H1 (cell line): ENCODE results near the gene RFNG. TPM values are rescaled to one million over a fixed set of nuclear protein-coding genes. Genes with fewer than 3 reads are reported as not detected.

Experiments used
- CTCF ChIA-PET: fragments of 300-600 bp; sonication (Branson Sonifier 250); formaldehyde crosslinking; loops from one replicate; lab custom pipeline; 2021; ENCODE audit not compliant: partially characterized antibody; lab: Charles Lee
- POLR2A ChIA-PET: fragments of 300-600 bp; sonication (Branson Sonifier 250); formaldehyde crosslinking; loops from one replicate; lab custom pipeline; 2021; ENCODE audit warnings: inconsistent platforms; ENCODE audit not compliant: partially characterized antibody; lab: Charles Lee
- DNase-seq, 2 experiments: peaks; one replicate each; pipeline versions ENCODE4 v3.0.0 to v3.0.0-alpha.2; 2010 to 2022; ENCODE audit warnings: low spot score in 2 of 2, low read depth in 1 of 2, mixed read lengths in 1 of 2
- FAIRE-seq: peaks from 2 replicates; lab custom pipeline; 2011; peaks lifted over from hg19 to GRCh38; lab: Jason Lieb, UNC
- H2AFZ ChIP-seq: 2 replicates; pipeline ENCODE4 v1.8.1; 2012; ENCODE audit warnings: low read length, inconsistent platforms
- H2AK5ac ChIP-seq: 2 replicates; pipeline ENCODE4 v1.6.1; 2013; ENCODE audit warnings: low read depth, low read length
- H2BK120ac ChIP-seq: replicated peaks from 2 replicates; pipeline ENCODE3; 2013; ENCODE audit warnings: low read depth, low read length, inconsistent platforms
- H2BK12ac ChIP-seq: 2 replicates; pipeline ENCODE4 v1.6.1; 2013; ENCODE audit warnings: low read depth, low read length
- H2BK15ac ChIP-seq: 2 replicates; pipeline ENCODE4 v1.6.1; 2013; ENCODE audit warnings: low read length
- H2BK20ac ChIP-seq: 2 replicates; pipeline ENCODE4 v1.6.1; 2013; ENCODE audit warnings: low read length
- H2BK5ac ChIP-seq: 2 replicates; pipeline ENCODE4 v1.6.1; 2013; ENCODE audit warnings: low read depth, low read length
- H3K14ac ChIP-seq: 2 replicates; pipeline ENCODE4 v1.6.1; 2013; ENCODE audit warnings: inconsistent platforms; ENCODE audit not compliant: insufficient read length
- H3K18ac ChIP-seq: 2 replicates; pipeline ENCODE4 v1.6.1; 2013; ENCODE audit warnings: low read length; ENCODE audit errors: extremely low read depth
- H3K23ac ChIP-seq: 2 replicates; pipeline ENCODE4 v1.6.1; 2013; ENCODE audit warnings: inconsistent platforms; ENCODE audit not compliant: insufficient read length
- H3K23me2 ChIP-seq: 2 replicates; pipeline ENCODE4 v1.6.1; 2013; ENCODE audit warnings: low read depth, low read length
- H3K27ac ChIP-seq: 2 replicates; pipeline ENCODE4 v1.6.1; 2011; ENCODE audit warnings: low read depth, low read length, inconsistent platforms
- H3K27me3 ChIP-seq, 4 experiments: replicated peaks in 1 of 4; 1 replicate in 1 of 4; 2 replicates in 3 of 4; pipeline versions ENCODE4 v1.6.1 to v1.8.1; 2011 to 2013; ENCODE audit warnings: low read length in 3 of 4, mild to moderate bottlenecking in 3 of 4, inconsistent platforms in 2 of 4, mixed read lengths in 2 of 4, moderate library complexity in 1 of 4; ENCODE audit not compliant: control insufficient read depth in 3 of 4, insufficient read depth in 3 of 4; ENCODE audit errors: extremely low read depth in 1 of 4
- H3K36me3 ChIP-seq, 4 experiments: 2 replicates each; pipeline versions ENCODE4 v1.6.1 to v1.8.1; 2011 to 2013; ENCODE audit warnings: mild to moderate bottlenecking in 4 of 4, low read length in 3 of 4, moderate library complexity in 2 of 4, control low read depth in 1 of 4, inconsistent platforms in 1 of 4; ENCODE audit not compliant: insufficient read depth in 4 of 4, control insufficient read depth in 2 of 4
- H3K4ac ChIP-seq: replicated peaks from 2 replicates; pipeline ENCODE3; 2013; ENCODE audit warnings: low read length, low read depth, mixed read lengths, inconsistent platforms; ENCODE audit not compliant: insufficient read length
- H3K4me1 ChIP-seq, 4 experiments: replicated peaks in 1 of 4; 1 replicate in 1 of 4; 2 replicates in 3 of 4; pipeline versions ENCODE4 v1.6.1 to v1.8.1; 2011 to 2013; ENCODE audit warnings: low read length in 3 of 4, inconsistent platforms in 2 of 4, mixed read lengths in 1 of 4; ENCODE audit not compliant: insufficient read depth in 4 of 4, control insufficient read depth in 3 of 4
- H3K4me2 ChIP-seq, 2 experiments: 2 replicates each; pipeline versions ENCODE4 v1.6.1 to v1.8.1; 2011 to 2013; ENCODE audit warnings: low read depth in 2 of 2, low read length in 2 of 2, control low read depth in 1 of 2, inconsistent platforms in 1 of 2, mild to moderate bottlenecking in 1 of 2; ENCODE audit not compliant: insufficient read depth in 1 of 2
- H3K4me3 ChIP-seq, 4 experiments: fragments of 200-600, 300-600 bp in 1 of 4; sonication (generic), shearing (Covaris generic), sonication (Bioruptor Twin) in 1 of 4; 2 replicates each; pipeline versions ENCODE4 v1.5.1 to v1.8.1; 2011 to 2016; ENCODE audit warnings: low read length in 4 of 4, low read depth in 3 of 4, control low read depth in 2 of 4, inconsistent platforms in 2 of 4, mild to moderate bottlenecking in 2 of 4, mixed read lengths in 1 of 4, moderate library complexity in 1 of 4; ENCODE audit not compliant: insufficient read depth in 2 of 4; ENCODE audit errors: extremely low read depth in 1 of 4
- H3K56ac ChIP-seq: replicated peaks from 2 replicates; pipeline ENCODE3; 2013; ENCODE audit warnings: low read depth, mild to moderate bottlenecking, mixed read lengths, low read length, inconsistent platforms; ENCODE audit not compliant: insufficient read length
- H3K79me1 ChIP-seq: 2 replicates; pipeline ENCODE4 v1.6.1; 2013; ENCODE audit warnings: low read depth, low read length, control low read depth
- H3K79me2 ChIP-seq, 2 experiments: 2 replicates each; pipeline versions ENCODE4 v1.6.1 to v1.8.1; 2012 to 2013; ENCODE audit warnings: low read length in 2 of 2, mild to moderate bottlenecking in 2 of 2, inconsistent platforms in 1 of 2; ENCODE audit not compliant: insufficient read depth in 2 of 2, control insufficient read depth in 1 of 2
- H3K9ac ChIP-seq, 4 experiments: replicated peaks in 1 of 4; 1 replicate in 1 of 4; 2 replicates in 3 of 4; pipeline versions ENCODE4 v1.6.1 to v1.8.1; 2011 to 2013; ENCODE audit warnings: low read depth in 3 of 4, low read length in 3 of 4, control low read depth in 2 of 4, mild to moderate bottlenecking in 2 of 4, moderate library complexity in 2 of 4, inconsistent platforms in 1 of 4; ENCODE audit errors: extremely low read depth in 1 of 4
- H3K9me3 ChIP-seq, 2 experiments: 2 replicates each; pipeline versions ENCODE4 v1.6.1 to v1.8.1; 2012 to 2013; ENCODE audit warnings: mild to moderate bottlenecking in 2 of 2, moderate library complexity in 2 of 2, control low read depth in 1 of 2, inconsistent platforms in 1 of 2, low read depth in 1 of 2, low read length in 1 of 2, mixed read lengths in 1 of 2; ENCODE audit not compliant: insufficient read depth in 2 of 2
- H4K20me1 ChIP-seq, 2 experiments: replicated peaks in 1 of 2; 2 replicates each; pipeline versions ENCODE3 to v1.8.1; 2011 to 2013; ENCODE audit warnings: inconsistent platforms in 2 of 2, low read length in 2 of 2, mild to moderate bottlenecking in 1 of 2; ENCODE audit not compliant: insufficient read depth in 2 of 2, control insufficient read depth in 1 of 2
- H4K5ac ChIP-seq: 2 replicates; pipeline ENCODE4 v1.6.1; 2013; ENCODE audit warnings: low read length, low read depth, mixed read lengths, inconsistent platforms; ENCODE audit not compliant: insufficient read length
- H4K8ac ChIP-seq: 2 replicates; pipeline ENCODE4 v1.8.0; 2013; ENCODE audit warnings: mild to moderate bottlenecking, moderate library complexity, low read length, inconsistent platforms; ENCODE audit not compliant: insufficient read depth; ENCODE audit errors: extremely low read depth
- H4K91ac ChIP-seq: replicated peaks from 2 replicates; pipeline ENCODE3; 2013; ENCODE audit warnings: low read length, mixed read lengths, inconsistent platforms; ENCODE audit not compliant: insufficient read length
- CBX8 ChIP-seq: fragments of 300-800, 300-1000 bp; sonication (generic); IDR thresholded peaks from 2 replicates; pipeline ENCODE4 v1.7.1; 2016; ENCODE audit warnings: low read depth, low read length, borderline replicate concordance
- CHD2 ChIP-seq: IDR thresholded peaks from 2 replicates; pipeline ENCODE4 v1.6.1; 2012; ENCODE audit warnings: low read length, improper control_type of control experiment
- JUND ChIP-seq: IDR thresholded peaks from 2 replicates; pipeline ENCODE4 v1.6.1; 2011; ENCODE audit warnings: mild to moderate bottlenecking, improper control_type of control experiment, low read length
- KDM4A ChIP-seq: IDR thresholded peaks from one replicate; pipeline ENCODE4 v1.7.1; 2012; ENCODE audit warnings: low read depth, mild to moderate bottlenecking, moderate library complexity, low read length, inconsistent platforms; ENCODE audit not compliant: severe bottlenecking
- NRF1 ChIP-seq: IDR thresholded peaks from 2 replicates; pipeline ENCODE4 v1.6.1; 2011; ENCODE audit warnings: mild to moderate bottlenecking, low read depth, low read length, improper control_type of control experiment
- RNF2 ChIP-seq: fragments of 200-900, 300-1000 bp; sonication (generic); IDR thresholded peaks from 2 replicates; pipeline ENCODE4 v1.7.1; 2016; ENCODE audit warnings: borderline replicate concordance, low read depth, mild to moderate bottlenecking, antibody characterized with exemption, low read length; ENCODE audit not compliant: poor library complexity, severe bottlenecking; ENCODE audit errors: missing control alignments
- SP2 ChIP-seq: IDR thresholded peaks from 2 replicates; pipeline ENCODE4 v1.6.1; 2012; ENCODE audit warnings: mild to moderate bottlenecking, low read length, inconsistent platforms
- TBP ChIP-seq: IDR thresholded peaks from 2 replicates; pipeline ENCODE4 v1.6.1; 2011; ENCODE audit warnings: low read depth, low read length, improper control_type of control experiment
- WGBS, 2 experiments: shearing (Covaris generic) in 1 of 2; methylation state at CpG; one replicate each; pipeline versions ENCODE4 v1.1.6 to v1.1.7; 2013 to 2015; ENCODE audit warnings: low lambda C conversion rate in 2 of 2, mixed read lengths in 2 of 2, inconsistent platforms in 1 of 2, low coverage in 1 of 2, missing lambda C conversion rate in 1 of 2; ENCODE audit not compliant: insufficient replicate concordance in 2 of 2, insufficient coverage in 1 of 2, insufficient read length in 1 of 2; ENCODE audit errors: extremely low coverage in 1 of 2, missing lambda C conversion rate in 1 of 2; 5-methylcytosine and 5-hydroxymethylcytosine counted together
- polyA plus RNA-seq, 7 experiments: library from polyadenylated mRNA; depleted of rRNA in 3 of 7; stranded (reverse) in 5 of 7; unstranded in 2 of 7; fragments of >200 nt in 5 of 7; fragments of 200-250 nt in 2 of 7; gene quantifications; 1 replicate in 5 of 7; 2 replicates in 1 of 7; 4 replicates in 1 of 7; pipeline versions ENCODE4 v1.2.1 to v1.2.3, GENCODE V29; 2011 to 2013; ENCODE audit warnings: missing spikeins in 2 of 7, mixed read lengths in 2 of 7
- total RNA-seq: library from RNA; stranded (reverse); fragmentation: NEBNext Ultra II Directional; extraction: Animal tissue kit (Norgen Biotek cat#: 25700); gene quantifications from 2 replicates; pipeline ENCODE4 v1.2.1, GENCODE V29; 2021

Gene RFNG
- total and polyA plus RNA-seq, 2 of the 8 experiments (the other 6 are each of a cell fraction or from before 2014, with no cell fraction given), result 26.7 to 28.4 TPM

- no peak overlapping the region for H3K14ac ChIP-seq
- H3K23me2 ChIP-seq, result no peaks in the 10 kb centered on the region
- H3K56ac ChIP-seq, result no peak overlapping the region
- no peak overlapping the region for H2AFZ ChIP-seq
- H3K79me1 ChIP-seq, result no peaks in the 10 kb centered on the region; the same call in 1 of the 2 replicates
- no peak for FAIRE-seq
- no peak overlapping the region for H3K18ac ChIP-seq
- no peak overlapping the region for H3K4me2 ChIP-seq
- H3K79me2 ChIP-seq, result no peaks in the 10 kb centered on the region
- no peak overlapping the region for H4K8ac ChIP-seq
- H3K9me3 ChIP-seq, result no peaks in the 10 kb centered on the region
- H2AK5ac ChIP-seq, result no peak overlapping the region
- TF ChIP-seq NRF1 (no peak), JUND (no peak), CHD2 (no peak), CBX8 (no peak), RNF2 (no peak), KDM4A (no peak), SP2 (no peak), TBP (no peak)
- H2BK12ac ChIP-seq, result no peak overlapping the region
- H2BK5ac ChIP-seq, result no peak overlapping the region
- peaks cover 3 to 7% of the 10 kb centered on the region in 2 experiments for H4K20me1 ChIP-seq
- H3K27ac ChIP-seq, result no peak overlapping the region
- no peak overlapping the region for H3K4ac ChIP-seq
- H3K23ac ChIP-seq, result no peak overlapping the region
- no peak for DNase-seq
- POLR2A ChIA-PET, result interaction anchor here (0.8 to 1.7 kb wide), 5 partner anchors 8 to 308 kb away, joined by 3 to 4 read pairs (median 3); partner anchors contain the start of gene CENPX
- no peak overlapping the region for H2BK120ac ChIP-seq
- CTCF ChIA-PET, result interaction anchor here (0.9 to 1.8 kb wide), 5 partner anchors 8 to 53 kb away, joined by 3 to 7 read pairs (median 5); no protein-coding TSS in a partner anchor
- H3K9ac ChIP-seq, result no peak overlapping the region
- H3K36me3 ChIP-seq, result no peaks in the 10 kb centered on the region; a peak in 2 of 8 replicates
- H3K27me3 ChIP-seq, result no peaks in the 10 kb centered on the region
- H4K5ac ChIP-seq, result no peak overlapping the region
- no peak overlapping the region for H2BK20ac ChIP-seq
- H4K91ac ChIP-seq, result no peak overlapping the region
- 94% methylated on average over 12 of the region's 19 CpGs; no CpG with 5 or more reads in 1 of the 2 experiments for WGBS, 2 experiments
- no peak overlapping the region for H3K4me3 ChIP-seq
- peaks cover 0 to 1% (median 0%) of the 10 kb centered on the region in 4 experiments; a peak in 1 of 7 replicates for H3K4me1 ChIP-seq
- H2BK15ac ChIP-seq, result no peak overlapping the region
Measured at GRCh38 chr17:82012640-82013295, 38.8 kb downstream of the RFNG start.
